Hematopoietic multipotent progenitor cell (in vitro differentiated cells): ENCODE data around the gene LDLRAD4. TPM values are rescaled to one million over a fixed set of nuclear protein-coding genes. Genes with fewer than 3 reads are reported as not detected.
A peak's percentile ranks its signal among the peaks of the same experiment; 100 is the strongest.

Source experiments
- DNase-seq, 3 donors: peaks; one replicate each; pipeline ENCODE4 v3.0.0-alpha.2; 2011 to 2015; ENCODE audit warnings: low read depth in 2 of 3, low spot score in 2 of 3
- total RNA-seq: library from RNA; depleted of rRNA; stranded (reverse); fragments of >200 nt; gene quantifications from one replicate; pipeline ENCODE4 v1.2.3, GENCODE V29; 2012

LDLRAD4 gene
- total RNA-seq, 1 donor = 63.3 TPM

GRCh38 chr18:13630716-13631268 is 412.2 kb downstream of the LDLRAD4 start:
- no peak for DNase-seq

- DNase-seq = no peak
These were observed 415.1 kb downstream of the LDLRAD4 start for GRCh38 chr18:13633700-13634099.

- no peak for DNase-seq
These were observed 416.5 kb downstream of the LDLRAD4 start for GRCh38 chr18:13635046-13635445.

- DNase-seq = no peak
These were observed 420.4 kb downstream of the LDLRAD4 start for GRCh38 chr18:13638719-13639595.

- no peak for DNase-seq
These were observed 421.8 kb downstream of the LDLRAD4 start for GRCh38 chr18:13640266-13640860.

- DNase-seq = peak in 2 of 3 donors; percentile 29 to 42
These were observed 423.2 kb downstream of the LDLRAD4 start for GRCh38 chr18:13641551-13642439.

GRCh38 chr18:13642440-13642827 is 423.9 kb downstream of the LDLRAD4 start:
- no peak for DNase-seq

- no peak for DNase-seq
These were observed 424.7 kb downstream of the LDLRAD4 start for GRCh38 chr18:13643261-13643751.

- DNase-seq = no peak
These were observed 426.5 kb downstream of the LDLRAD4 start for GRCh38 chr18:13645093-13645492.

GRCh38 chr18:13646633-13647032 is 428.1 kb downstream of the LDLRAD4 start:
- no peak for DNase-seq

- no peak for DNase-seq
These were observed 429.2 kb downstream of the LDLRAD4 start for GRCh38 chr18:13647761-13648160.

- DNase-seq = no peak
These were observed 431.1 kb downstream of the LDLRAD4 start for GRCh38 chr18:13649397-13650390.

GRCh38 chr18:13653746-13654433 is 435.3 kb downstream of the LDLRAD4 start:
- no peak for DNase-seq

- DNase-seq = no peak
These were observed 439.4 kb downstream of the LDLRAD4 start for GRCh38 chr18:13657974-13658373.

- no peak for DNase-seq
These were observed 440.1 kb downstream of the LDLRAD4 start for GRCh38 chr18:13658436-13659204.

- no peak for DNase-seq
These were observed 441.9 kb downstream of the LDLRAD4 start for GRCh38 chr18:13660510-13660909.

GRCh38 chr18:13661051-13661778 is 442.7 kb downstream of the LDLRAD4 start:
- no peak for DNase-seq
